Large intestine (tissue), 12 donors: Measurements from ENCODE around the gene CCNE1. TPM values are rescaled to one million over a fixed set of nuclear protein-coding genes. Genes with fewer than 3 reads are reported as not detected.

Experiments
- DNase-seq, 2 donors: peaks; one replicate each; pipeline versions ENCODE4 v3.0.0 to v3.0.0-alpha.2; 2013
- H3K27ac ChIP-seq: one replicate; pipeline ENCODE4 v1.5.1; 2013; ENCODE audit warnings: low read length
- H3K27me3 ChIP-seq: 2 replicates; pipeline ENCODE4 v1.6.1; 2013; ENCODE audit warnings: low read length; ENCODE audit not compliant: control insufficient read depth, insufficient read depth
- H3K36me3 ChIP-seq: 2 replicates; pipeline ENCODE4 v1.6.1; 2013; ENCODE audit warnings: low read length; ENCODE audit not compliant: control insufficient read depth, insufficient read depth
- H3K4me1 ChIP-seq: one replicate; pipeline ENCODE4 v1.6.1; 2013; ENCODE audit warnings: low read length; ENCODE audit not compliant: control insufficient read depth, insufficient read depth
- H3K4me3 ChIP-seq: one replicate; pipeline ENCODE4 v1.5.1; 2013; ENCODE audit warnings: low read length
- H3K9me3 ChIP-seq: one replicate; pipeline ENCODE4 v1.6.1; 2013; ENCODE audit warnings: mild to moderate bottlenecking, low read depth, low read length, moderate library complexity; ENCODE audit not compliant: control insufficient read depth
- WGBS: methylation state at CpG from one replicate; pipeline ENCODE4 v1.1.5; 2013; ENCODE audit warnings: low lambda C conversion rate; ENCODE audit not compliant: insufficient coverage; 5-methylcytosine and 5-hydroxymethylcytosine counted together
- long read RNA-seq, 11 donors: transcript quantifications; one replicate each; lab custom pipeline, GENCODE V29; 2026
- polyA plus RNA-seq: library from polyadenylated mRNA; unstranded; fragments of 120-200 nt; gene quantifications from one replicate; pipeline ENCODE4 v1.2.1, GENCODE V29; 2013

CCNE1 gene
- polyA plus RNA-seq: 6.4 TPM
- long read RNA-seq, donor 1: 0 reads
- long read RNA-seq, donor 2, partial matches to known transcripts: 0 of 1 reads
- long read RNA-seq, donor 2, other reads (novel, unspliced or antisense): 0 of 1 reads
- long read RNA-seq, donor 3: 0 reads
- long read RNA-seq, donor 4: 0 reads
- long read RNA-seq, donor 5, partial matches to known transcripts: 0 of 3 reads
- long read RNA-seq, donor 5, other reads (novel, unspliced or antisense): 0 of 3 reads
- long read RNA-seq, donor 6: 0 reads
- long read RNA-seq, donor 7: 0 reads
- long read RNA-seq, donor 8: 0 reads
- long read RNA-seq, donor 9: 0 reads
- long read RNA-seq, donor 10, partial matches to known transcripts: 0 of 2 reads
- long read RNA-seq, donor 10, other reads (novel, unspliced or antisense): 0 of 2 reads
- long read RNA-seq, donor 11: 0 reads

DNA sequence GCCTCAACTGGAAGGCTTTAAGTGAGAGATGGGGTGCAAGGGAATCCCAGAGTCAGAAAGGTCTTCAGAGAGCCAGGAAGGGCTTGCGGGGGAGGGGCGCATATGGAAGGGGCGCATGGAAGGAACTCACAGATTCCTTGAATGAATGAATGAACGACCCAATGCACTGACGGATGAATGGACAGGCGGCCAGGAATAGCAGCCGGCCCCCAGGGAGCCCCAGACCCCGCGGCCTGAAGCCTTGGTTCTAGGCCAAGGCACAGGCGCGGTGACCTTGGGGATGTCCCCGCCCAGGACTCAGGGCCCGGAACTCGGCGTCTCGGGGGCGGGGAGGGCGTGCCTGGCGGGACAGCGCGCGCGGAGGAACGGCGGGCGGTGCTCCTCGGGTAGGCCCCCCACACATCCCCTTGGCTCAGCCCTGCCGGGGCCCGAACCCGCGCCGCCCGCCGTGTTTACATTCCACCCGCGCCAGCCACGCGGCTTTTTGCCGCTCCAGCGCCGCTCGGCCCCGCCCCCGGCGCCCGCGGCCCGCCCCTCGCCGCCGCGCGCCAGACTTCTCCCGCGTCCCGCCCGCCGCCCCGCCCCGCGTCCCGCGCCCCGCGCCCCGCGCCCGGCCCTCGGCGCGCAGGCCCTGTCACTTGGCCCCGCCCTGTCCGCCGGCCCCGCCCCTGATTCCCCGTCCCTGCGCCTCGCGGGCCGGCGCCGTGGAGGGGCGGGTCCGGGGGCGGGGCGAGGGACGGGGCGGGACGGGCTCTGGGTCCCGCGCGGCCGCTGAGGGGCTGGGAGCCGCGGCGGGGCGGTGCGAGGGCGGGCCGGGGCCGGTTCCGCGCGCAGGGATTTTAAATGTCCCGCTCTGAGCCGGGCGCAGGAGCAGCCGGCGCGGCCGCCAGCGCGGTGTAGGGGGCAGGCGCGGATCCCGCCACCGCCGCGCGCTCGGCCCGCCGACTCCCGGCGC is at the start of gene CCNE1:
Gene CCNE1 (plus strand): TSS at position 867 of the 955 bp plus-strand sequence. CDS start 565 bp downstream, outside the sequence.
- no peaks in the 10 kb centered on the region for H3K36me3 ChIP-seq
- H3K27ac ChIP-seq: peak within 1 kb of the TSS; percentile 29
- peak; percentile 70 to 86 for DNase-seq
- H3K27me3 ChIP-seq: no peaks in the 10 kb centered on the region
- no peaks in the 10 kb centered on the region for H3K9me3 ChIP-seq
- H3K4me3 ChIP-seq: peak within 1 kb of the TSS; percentile 38
- peaks cover 3% of the 10 kb centered on the region for H3K4me1 ChIP-seq
- WGBS: no CpG with 5 or more reads among the region's 125 CpGs

DNA sequence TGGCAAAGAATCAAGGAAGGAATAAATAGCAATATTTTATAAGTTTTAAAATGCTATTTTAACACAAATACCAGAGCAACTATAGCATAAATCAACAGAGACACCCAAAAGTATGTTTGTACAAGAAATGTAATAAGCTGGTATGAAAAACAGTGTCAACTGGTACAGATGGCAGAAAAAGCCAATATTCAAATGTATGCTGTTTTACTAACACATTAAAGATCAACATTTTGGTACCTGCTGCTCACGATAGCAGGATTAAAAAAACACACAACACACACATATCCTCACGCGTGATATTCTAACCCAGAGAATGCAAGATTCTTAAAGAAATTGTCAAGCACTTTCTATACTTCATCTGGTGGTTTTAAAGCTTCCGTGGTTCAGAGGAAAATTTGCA is 48.6 kb upstream of the CCNE1 start:
- Histone ChIP-seq H3K27ac (no peak overlapping the region), H3K4me3 (no peak overlapping the region), H3K27me3 (no peaks in the 10 kb centered on the region), H3K4me1 (no peaks in the 10 kb centered on the region), H3K36me3 (no peaks in the 10 kb centered on the region), H3K9me3 (no peaks in the 10 kb centered on the region)
- 80% methylated on average over 1 of the region's 4 CpGs for WGBS
- no peak for DNase-seq

DNA sequence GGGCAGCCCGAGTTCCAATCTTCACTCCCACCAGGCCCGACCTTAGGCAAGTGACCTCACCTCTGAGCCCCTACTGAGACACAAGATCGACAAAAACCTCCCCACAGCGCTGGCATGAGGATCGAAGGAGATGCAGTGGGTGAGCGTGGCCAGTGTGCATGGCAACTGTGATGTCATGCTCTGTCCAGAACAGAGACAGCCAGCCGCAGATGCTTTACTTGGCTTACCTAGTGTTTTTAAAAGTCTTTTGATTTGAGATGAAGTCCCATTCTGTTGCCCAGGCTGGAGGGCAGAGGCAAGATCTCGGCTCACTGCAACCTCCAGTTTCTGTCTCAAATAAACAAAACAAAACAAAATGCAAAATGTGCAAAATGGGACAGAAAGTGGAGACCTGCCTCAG is 47.4 kb upstream of the CCNE1 start:
- Histone ChIP-seq H3K36me3 (no peaks in the 10 kb centered on the region), H3K4me1 (no peaks in the 10 kb centered on the region), H3K27me3 (no peaks in the 10 kb centered on the region), H3K9me3 (no peaks in the 10 kb centered on the region), H3K27ac (no peak overlapping the region), H3K4me3 (no peak overlapping the region)
- WGBS: no CpG with 5 or more reads among the region's 8 CpGs
- no peak for DNase-seq

DNA sequence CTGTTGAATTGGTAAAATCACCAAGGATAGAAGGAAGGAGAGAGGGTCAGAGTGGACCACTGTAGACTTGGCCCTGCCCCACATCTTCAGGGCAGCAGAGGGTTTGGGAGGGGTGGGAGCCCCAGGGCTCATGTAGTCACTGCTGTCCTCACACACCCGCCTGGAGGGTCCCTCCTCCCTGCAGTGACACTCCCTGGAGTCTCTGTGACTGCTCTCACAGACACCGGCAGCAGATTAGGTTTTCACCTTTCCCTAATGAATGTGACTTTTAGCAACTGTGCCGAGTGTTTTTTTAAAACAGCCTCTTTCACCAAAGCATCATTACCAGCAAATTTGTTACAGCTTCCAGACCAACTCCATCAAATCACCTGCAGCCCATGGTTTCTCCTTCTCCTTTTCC is 45.7 kb upstream of the CCNE1 start:
- no peak overlapping the region for H3K27ac ChIP-seq
- H3K36me3 ChIP-seq: no peaks in the 10 kb centered on the region
- 20% methylated on average over 1 of the region's 3 CpGs for WGBS
- H3K9me3 ChIP-seq: no peaks in the 10 kb centered on the region
- no peaks in the 10 kb centered on the region for H3K27me3 ChIP-seq
- no peak overlapping the region for H3K4me3 ChIP-seq
- no peak for DNase-seq
- H3K4me1 ChIP-seq: no peaks in the 10 kb centered on the region

DNA sequence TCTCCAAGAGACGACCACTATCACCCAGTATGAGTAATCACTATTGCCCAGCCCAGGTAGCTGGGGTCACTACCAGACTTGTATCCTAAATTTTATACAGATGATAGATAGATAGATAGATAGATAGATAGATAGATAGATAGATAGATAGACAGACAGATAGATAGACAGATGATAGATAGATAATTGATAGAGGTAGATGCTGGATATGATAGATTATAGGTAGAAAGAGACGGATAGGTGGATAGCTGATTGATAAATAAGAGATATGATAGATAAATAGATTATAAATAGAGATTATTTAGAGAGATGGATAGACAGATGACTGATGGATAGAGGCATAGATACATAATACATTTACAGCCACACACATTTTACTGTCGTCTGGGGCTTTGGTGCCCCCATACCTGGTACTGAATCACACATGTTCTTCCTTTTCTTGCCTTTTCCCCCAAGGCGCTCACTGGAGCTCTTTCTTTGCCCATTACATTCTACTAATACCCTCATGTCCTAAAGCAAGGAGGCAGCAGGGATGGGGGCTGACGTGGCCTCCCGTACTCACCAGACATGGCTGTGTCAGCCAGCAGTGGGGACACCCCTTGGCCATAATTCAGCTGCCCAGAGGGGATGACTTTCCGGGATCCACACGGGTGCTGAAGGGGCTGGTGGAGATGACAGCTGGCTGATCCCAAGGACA is 44.6 kb upstream of the CCNE1 start:
- H3K36me3 ChIP-seq: no peaks in the 10 kb centered on the region
- DNase-seq: no peak
- 67% methylated on average over 1 of the region's 8 CpGs for WGBS
- peaks cover 3% of the 10 kb centered on the region for H3K4me1 ChIP-seq
- no peak overlapping the region for H3K4me3 ChIP-seq
- H3K9me3 ChIP-seq: no peaks in the 10 kb centered on the region
- H3K27me3 ChIP-seq: no peaks in the 10 kb centered on the region
- no peak overlapping the region for H3K27ac ChIP-seq

DNA sequence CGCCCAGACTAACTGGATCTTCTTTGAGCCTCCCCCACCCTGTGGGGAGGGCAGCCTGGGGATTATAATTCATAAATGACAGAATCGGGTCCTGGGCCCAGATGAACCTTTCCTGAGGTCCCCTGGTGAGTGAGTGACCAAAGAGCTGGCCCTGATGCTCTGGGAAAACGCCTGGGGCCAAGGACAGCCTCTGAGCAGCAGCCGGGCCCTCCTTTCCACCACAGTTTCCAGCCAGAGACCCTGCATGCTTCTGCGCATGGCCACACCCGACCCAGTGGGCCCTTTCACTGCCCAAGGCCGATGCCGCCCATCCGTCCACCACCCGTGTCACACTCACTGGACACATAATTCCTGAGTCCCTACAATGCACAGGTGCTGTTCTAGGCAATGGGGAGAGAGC is 43.6 kb upstream of the CCNE1 start:
- WGBS: no CpG with 5 or more reads among the region's 10 CpGs
- Histone ChIP-seq H3K4me3 (no peak overlapping the region), H3K9me3 (no peaks in the 10 kb centered on the region), H3K4me1 (peaks cover 3% of the 10 kb centered on the region), H3K27ac (no peak overlapping the region), H3K27me3 (no peaks in the 10 kb centered on the region), H3K36me3 (no peaks in the 10 kb centered on the region)
- no peak for DNase-seq

DNA sequence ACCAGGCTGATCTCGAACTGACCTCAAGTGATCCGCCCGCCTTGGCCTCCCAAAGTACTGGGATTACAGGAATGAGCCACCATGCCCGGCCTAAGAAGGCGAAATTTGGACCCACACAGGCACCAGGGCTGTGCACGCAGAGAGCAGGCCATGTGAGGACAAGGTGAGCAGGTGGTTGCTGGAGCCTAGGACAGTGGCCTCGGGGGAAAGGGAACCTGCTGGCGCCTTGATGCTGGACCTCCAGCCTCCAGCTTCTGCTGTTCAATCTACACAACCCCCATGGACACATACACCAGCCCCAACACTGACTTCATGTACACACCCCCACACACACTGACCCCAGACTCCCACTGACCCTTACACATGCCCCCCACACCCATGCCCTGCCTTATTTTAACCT is 41.8 kb upstream of the CCNE1 start:
- no peak overlapping the region for H3K4me3 ChIP-seq
- no peak for DNase-seq
- H3K9me3 ChIP-seq: no peaks in the 10 kb centered on the region
- H3K4me1 ChIP-seq: peaks cover 5% of the 10 kb centered on the region
- H3K27ac ChIP-seq: no peak overlapping the region
- WGBS: no CpG with 5 or more reads among the region's 8 CpGs
- H3K27me3 ChIP-seq: no peaks in the 10 kb centered on the region
- no peaks in the 10 kb centered on the region for H3K36me3 ChIP-seq

DNA sequence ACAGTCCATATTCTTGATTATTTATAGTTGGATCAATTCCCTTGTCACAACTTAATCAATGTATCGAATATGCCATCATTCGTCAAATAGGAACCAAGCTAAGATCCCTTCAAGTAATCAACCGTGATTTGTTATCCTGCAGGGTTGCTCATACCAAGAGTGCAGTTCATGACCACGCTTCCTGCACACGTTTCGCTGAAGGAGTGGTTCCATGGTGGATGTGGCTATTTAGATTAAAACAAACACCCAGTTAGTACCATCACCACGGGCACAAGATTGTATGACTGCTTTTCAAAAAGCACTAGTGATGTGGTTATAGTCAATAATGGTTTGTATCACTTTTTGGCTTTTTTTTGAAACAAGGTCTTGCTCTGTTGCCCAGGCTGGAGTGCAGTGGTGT is 41.1 kb upstream of the CCNE1 start:
- WGBS: no CpG with 5 or more reads among the region's 7 CpGs
- no peak for DNase-seq
- H3K27ac ChIP-seq: no peak overlapping the region
- no peaks in the 10 kb centered on the region for H3K27me3 ChIP-seq
- no peaks in the 10 kb centered on the region for H3K36me3 ChIP-seq
- no peaks in the 10 kb centered on the region for H3K9me3 ChIP-seq
- no peak overlapping the region for H3K4me3 ChIP-seq
- H3K4me1 ChIP-seq: peaks cover 10% of the 10 kb centered on the region

DNA sequence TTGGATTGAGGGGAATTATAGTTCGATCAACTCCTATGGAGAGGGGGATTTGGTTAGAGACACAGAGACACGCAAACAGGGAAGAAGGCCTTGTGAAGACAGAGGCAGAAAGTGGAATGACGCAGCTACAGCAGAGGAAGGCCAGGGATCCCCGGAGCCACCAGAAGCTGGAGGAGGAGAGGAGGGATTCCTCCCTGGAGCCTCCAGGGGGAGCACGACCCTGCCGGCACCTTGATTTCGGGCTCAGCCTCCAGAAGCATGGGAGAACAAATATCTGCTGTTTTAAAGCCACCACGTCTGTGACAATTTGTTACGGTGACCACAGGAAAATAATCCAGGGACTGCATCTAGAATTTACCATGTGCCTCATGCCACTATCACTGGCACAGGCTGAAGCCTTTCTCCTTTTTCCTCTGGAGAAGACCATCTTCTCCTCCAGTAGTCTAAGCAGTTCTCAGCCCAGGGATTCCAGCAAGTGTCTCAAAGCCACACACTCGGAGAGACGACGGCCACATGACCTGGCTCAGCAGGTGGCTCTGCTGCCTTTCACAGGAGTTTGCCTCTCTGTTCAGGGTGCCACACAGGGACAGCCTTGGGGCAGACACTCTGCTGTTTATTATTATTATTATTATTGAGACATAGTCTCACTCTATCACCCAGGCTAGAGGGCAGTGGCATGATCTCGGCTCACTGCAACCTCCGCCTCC is 39.9 kb upstream of the CCNE1 start:
- H3K27ac ChIP-seq: no peak overlapping the region
- WGBS: no CpG with 5 or more reads among the region's 14 CpGs
- H3K4me3 ChIP-seq: no peak overlapping the region
- H3K27me3 ChIP-seq: no peaks in the 10 kb centered on the region
- DNase-seq: peak; percentile 38 to 54
- peaks cover 12% of the 10 kb centered on the region for H3K4me1 ChIP-seq
- no peaks in the 10 kb centered on the region for H3K9me3 ChIP-seq
- H3K36me3 ChIP-seq: no peaks in the 10 kb centered on the region
